EH (cell line): ENCODE results near the gene ISX.

Experiments used
- DNase-seq: peaks from one replicate; pipeline ENCODE4 v3.0.0-alpha.2; 2015; ENCODE audit warnings: low read depth

The ISX gene

DNA sequence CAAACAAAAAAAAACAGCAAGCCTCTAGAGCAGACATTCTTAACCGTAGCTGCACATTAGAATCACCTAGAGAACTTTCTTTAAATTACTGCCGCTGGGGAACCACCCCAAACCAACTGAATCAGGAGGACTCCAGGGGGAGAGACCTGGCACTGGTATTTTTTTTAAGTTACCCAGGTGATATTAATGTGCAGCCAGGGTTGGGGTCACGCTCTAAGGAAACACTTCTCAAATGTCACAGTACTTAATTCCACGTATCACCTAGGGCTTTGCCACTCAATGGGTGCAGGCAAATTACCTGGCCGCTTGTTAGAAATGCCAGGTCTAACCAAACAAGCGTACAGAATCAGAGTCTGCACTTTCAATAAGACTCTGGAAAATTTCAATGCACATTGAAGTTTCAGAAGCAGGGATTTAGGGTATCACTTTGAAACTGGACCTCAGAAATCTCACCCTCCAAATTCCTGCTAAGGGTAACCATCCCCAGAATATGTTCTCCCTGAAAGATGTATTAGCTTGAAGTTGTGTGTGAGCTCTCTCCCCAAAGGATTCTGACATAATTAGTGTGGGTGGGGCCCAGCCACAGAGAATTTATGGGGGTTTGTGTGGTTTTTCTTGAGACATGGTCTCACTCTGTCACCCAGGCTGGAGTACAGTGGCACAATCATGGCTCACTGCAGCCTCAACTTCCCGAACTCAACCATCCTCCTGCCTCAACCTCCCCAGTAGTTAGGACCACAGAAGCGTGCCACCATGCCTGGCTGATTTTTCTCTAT, 12.7 kb upstream of the ISX start:
- no peak for DNase-seq

DNA sequence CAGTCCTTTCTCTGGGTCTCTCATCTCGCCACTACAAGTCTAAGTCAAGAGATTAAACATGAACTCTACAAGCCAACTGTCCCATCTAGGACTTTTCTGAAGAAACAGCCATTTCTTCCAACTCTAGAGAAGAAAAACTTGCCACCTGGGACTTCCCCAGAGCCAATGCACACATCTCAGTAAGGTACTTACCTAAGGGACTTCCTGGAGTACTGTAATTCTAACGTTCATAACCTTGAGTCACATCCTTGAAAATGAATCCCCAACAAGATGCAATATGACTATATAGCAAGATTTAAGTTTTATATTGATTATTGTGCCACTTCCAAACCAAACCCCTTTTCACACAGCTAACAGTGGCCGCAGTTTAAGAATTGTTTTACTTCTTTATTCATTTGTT, 11.9 kb upstream of the ISX start:
- no peak for DNase-seq

DNA sequence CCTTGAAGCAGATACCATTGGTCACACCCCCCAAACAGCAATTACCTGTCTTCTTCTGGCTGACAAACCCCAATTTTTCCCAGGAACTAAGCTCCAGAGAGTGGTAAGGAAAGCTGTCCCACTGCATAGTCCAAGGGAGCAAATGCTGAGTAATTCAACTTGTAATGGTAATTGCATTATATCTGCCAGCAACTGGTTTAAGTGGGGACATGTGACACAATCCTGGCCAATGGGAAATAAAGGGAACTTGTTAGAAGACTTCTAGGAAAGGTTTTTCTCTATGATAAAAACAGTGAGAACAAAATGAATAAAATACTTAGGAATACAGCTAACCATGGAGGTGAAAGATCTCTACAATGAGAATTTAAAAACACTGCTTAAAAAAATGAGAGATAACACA, 9.5 kb upstream of the ISX start:
- DNase-seq: no peak

DNA sequence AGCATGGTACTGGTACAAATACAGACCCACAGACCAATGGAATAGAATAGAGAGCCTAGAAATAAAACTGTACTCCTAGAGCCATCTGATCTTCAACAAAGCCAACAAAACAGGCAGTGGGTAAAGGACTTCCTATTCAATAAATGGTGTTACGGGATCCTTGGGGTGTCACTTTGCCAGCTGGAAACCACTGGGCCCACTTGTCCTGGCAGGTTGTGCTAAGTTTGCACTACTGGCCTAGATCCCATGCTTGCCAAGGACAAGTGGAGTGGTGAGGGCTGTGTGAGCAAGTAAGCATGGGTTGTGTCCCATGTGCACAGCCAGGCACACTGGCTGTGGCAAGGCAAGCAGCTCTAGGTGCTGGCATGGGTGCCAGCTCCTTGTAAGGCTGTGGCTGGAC, 8.8 kb upstream of the ISX start:
- no peak for DNase-seq

DNA sequence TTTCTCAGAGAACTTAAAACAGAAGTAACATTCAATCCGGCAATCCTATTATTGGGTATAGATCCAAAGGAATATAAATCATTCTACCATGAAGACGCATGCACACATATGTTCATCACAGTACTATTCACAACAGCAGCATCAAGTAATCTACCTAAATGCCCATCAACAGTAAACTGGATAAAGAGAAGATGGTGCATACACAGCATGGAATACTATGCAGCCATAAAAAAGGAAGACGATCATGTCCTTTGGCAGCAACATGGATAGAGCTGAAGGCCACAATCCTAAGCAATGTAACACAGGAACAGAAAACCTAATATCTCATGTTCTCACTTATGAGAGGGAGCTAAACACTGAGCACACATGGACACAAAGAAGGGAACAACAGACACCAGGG, 6.3 kb upstream of the ISX start:
- DNase-seq: no peak

DNA sequence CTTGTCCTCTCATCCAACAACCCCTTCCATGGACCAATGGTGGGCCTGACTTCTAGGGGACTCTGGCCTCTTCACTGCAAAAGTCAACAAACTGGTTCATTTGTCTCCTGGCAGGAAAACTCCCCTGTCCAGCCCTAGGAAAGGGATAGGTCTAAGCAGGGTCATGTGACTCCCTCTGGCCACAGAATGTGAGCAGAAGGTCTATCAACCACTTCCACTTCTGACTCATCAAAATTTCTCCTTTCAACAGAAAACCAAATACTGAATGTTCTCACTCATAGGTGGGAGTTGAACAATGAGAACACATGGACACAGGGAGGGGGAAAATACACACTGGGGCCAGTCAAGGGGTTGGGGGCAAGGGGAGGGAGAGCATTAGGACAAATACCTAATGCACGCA, 1.3 kb upstream of the ISX start:
- no peak for DNase-seq

DNA sequence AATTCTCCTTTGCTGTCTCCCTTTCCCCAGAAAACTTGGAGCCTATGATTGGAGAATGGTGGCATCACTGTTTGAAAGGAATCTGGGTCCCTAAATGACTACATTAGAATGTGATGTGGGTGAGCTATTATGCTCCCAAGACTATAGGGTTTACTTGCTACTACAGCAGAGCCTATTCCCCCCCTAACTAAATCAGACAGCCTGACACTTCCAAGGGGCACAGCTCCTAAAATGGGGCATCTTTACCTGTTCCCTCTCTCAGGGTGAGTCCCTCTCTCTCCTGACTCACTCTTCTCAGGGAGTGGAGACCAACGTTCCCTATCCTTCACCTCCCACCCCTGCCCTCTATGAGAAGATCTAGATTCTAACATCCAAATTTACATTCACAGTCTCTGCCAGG, 775 bp upstream of the ISX start:
- DNase-seq: no peak

DNA sequence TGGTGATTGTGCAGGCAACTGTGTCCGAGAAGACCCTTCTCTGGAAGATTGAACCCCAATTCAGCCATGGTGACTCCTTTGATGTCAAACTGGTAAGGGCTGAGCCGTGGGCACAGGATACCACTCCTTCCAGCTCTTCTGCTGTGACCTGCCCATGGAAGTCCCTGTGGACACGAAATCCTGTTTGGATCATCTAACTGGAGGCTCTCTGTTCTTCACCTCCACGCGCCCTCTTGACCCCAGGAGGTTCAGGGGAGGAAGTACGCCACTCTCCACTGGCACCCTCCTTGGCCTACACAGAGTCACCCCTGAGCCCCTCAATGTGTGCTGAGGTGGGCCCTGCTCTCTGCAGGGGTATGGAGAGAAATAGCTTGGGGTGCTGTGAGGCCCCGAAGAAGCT, 810 bp downstream of the ISX start:
- DNase-seq: no peak

DNA sequence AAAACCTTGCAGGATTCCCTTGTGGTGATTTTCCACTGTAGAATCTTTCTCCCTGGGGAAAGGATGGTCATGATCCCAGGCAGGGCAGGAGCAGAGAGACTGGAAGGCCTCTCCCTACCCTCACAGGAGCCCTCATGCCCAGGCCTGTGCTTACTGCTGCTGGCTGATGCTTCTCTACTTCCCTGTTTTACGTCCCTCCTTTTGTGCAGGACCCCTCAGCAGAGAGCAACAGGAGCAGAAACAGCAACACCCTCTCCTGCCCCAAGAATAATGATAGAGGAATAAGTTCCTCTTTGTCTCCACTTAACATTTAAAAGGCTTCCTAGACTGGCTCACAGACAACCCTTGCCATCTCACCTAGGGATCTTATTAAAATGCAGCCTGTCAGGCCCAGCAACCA, 3.6 kb downstream of the ISX start:
- no peak for DNase-seq

DNA sequence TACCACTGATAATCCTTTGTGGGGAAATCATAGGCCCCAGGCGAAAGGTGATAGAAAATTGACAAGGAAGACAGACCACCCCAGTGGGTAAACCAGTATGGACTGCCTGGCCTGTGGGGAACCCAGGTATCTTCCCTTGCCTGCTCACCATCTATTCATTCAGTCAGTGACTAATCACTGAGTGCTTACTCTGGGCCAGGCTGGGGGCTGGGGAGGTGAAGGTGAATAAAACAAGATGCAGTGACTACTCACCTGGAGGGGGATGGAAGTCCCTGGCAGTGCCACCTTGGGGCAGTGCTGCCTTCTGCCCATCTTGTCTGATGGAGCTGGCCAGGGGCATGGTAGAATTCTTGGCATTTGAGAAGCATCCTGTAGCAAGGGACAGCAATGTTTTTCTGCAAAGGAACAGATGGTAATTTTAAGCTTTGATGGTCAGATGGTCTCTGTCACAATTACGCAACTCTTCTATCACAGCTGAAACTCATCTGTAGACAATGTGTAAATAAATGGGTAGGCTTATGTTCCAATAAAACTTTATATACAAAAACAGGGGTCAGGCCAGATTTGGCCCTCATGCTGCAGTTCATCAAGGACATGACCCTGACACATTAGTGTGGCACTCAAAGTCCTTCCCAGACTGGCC, 4.6 kb downstream of the ISX start:
- no peak for DNase-seq

DNA sequence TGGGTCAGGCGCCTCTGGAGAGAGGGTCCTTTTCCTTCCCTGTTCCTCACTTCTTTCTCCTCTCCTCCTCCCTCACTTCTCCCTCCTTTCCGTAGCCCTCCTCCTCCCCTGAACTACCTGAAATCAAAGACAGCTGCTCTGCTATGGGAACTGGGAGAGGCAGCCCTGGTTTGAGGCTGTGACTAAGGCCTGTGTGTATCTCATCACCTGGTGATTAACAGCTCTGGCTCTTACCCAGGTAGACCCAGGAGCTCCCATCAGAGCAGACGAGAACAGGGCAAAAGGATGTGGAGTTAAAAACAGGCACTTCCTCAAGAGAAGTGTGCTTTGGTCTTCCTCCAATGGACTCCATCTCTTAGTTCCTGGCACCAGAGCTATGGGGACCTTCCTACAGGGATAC, 5.8 kb downstream of the ISX start:
- no peak for DNase-seq

DNA sequence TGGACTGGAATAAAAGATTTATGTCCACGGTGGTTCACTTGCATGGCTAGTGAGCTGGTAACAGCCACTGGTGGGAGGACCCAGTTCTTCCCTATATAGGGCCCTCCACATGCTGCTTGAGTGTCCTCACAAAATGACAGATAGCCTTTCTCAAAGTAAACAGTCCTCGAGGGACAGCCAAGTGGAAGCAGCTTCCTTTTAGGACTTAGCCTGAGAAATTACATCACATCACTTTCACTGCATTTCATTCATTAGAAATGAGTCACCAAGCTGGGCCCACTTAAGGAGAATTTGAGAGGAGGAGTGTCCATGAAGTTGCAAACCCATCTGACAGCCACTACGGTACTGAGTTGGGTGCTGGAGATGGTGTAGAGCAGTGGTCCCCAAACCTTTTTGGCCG, 7.0 kb downstream of the ISX start:
- peak; percentile 8 for DNase-seq

DNA sequence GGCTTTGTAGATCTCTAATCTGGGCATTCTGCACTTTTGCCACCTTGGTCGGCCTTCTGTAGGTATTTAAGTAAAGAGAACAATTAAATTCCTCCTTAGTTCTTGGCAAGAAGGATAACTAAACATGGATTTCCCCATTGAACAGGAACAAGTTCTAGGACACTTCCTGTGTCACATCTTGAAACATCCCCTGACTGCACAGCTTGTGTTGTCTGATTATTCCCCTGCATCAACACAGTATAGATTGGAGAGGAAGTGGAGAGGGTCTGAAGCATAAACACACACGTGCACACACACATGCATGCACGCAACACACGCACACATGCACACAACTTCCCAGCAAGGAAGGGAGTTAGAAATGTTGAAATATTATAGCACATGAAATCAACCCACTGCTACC, 8.6 kb downstream of the ISX start:
- no peak for DNase-seq

DNA sequence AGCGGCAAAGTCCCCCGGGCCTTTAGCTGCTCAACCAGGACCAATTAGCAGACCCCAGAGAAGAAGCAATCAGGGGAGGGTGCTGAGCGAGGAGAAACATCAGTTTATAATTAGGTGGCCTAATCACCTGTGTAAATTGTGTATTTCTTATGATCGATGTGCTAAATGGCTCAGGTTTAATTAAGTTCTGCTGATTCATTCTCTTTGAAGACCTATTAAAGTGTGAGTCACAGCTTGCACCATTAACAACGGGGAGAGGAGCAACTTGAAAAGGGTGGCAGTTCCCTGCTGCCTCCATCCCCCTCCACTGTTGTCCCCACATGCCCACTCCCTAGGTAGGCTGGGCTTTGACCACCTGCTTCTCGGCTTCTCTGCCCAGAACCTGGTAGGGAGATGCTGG, 10.7 kb downstream of the ISX start:
- DNase-seq: no peak

DNA sequence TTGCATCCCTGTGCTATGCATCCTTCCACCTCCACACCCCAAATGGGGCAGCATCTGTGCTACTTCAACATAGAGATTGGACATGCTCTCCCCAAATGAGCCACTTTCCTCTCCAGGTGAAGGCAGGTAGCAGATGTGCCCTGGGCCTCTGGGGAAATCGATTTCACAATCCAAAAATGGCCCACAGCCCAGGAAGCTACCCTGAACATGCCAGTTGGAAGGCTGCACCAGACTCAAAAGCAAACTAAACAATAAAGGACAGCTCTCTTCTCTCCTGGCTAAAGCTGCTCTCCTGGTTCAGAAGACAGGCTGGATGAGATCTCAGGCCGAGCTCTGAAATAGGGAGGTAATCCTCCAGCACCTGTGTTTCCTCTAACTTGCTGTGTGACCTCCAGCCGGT, 19.7 kb downstream of the ISX start:
- no peak for DNase-seq

DNA sequence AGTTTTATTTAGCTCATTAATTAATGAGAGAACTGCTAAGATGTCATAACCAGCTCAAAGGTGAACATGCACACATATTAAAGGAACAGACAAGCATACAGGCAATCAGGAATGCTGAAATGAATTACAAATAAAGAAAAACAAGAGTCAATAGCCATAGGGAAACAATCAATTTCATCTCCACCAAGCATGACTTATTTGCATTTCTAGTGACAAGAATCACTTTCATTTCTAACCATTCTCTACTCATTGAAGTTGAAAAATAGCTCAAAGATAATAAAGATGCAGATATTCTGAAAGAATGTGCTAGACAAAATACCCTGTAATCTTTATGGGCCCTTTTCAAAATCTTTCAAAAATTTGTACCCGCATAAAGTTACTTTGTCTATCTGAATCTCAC, 23.2 kb downstream of the ISX start:
- no peak for DNase-seq

DNA sequence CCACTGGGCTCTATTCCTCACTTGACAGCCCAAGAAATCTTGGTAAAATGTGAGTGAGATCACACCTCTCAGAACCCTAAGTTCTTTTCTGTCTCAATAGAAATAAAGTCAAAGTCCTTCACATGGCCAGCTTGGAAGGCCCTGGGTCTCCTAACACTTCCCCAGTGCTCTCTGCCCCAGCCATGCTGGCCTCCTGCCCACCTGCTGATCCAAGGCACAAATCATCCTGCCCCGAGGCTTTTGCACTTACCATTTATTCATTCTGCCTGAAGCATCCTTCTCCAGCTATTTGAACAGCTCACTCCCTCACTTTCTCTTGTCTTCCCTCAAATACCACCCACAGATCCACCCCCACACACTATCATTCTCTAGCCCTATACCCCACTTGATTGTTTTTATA, 26.4 kb downstream of the ISX start:
- no peak for DNase-seq

DNA sequence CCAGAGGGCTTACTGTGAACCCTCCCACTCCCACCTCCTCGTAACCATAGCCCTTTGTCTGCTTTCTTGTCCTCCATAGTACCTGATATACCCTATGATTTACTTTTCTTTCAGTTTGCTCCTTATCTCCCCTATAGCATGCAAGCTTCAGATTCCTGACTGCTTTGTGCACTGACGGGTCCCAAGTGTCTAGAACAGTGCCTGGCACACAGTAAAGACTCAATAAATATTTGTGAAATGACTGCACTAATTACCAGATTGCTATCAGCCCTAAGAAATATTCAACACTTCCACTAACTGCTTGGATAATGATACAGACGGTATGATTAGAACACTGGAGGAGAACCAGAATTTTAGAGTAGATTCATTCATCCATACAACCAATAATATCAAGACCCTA, 33.0 kb downstream of the ISX start:
- no peak for DNase-seq

DNA sequence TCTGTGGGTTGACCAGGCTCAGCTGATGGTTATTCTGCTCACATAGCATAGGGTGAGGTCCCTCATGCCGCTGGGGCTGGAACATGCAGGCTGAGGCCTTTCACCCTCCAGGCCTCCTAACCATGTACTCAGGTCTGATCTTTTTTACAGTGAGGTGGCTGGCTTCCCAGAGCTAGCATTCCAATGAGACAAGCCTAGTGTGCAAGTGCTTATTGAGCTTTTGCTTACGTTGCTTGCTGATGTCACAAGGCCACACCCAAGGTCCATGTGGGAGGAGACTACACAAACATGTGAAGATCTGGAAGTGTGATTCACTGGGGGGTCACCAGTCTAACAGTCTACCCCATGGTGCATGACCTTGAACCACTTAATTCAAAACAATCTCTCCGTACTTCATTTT, 33.9 kb downstream of the ISX start:
- no peak for DNase-seq

DNA sequence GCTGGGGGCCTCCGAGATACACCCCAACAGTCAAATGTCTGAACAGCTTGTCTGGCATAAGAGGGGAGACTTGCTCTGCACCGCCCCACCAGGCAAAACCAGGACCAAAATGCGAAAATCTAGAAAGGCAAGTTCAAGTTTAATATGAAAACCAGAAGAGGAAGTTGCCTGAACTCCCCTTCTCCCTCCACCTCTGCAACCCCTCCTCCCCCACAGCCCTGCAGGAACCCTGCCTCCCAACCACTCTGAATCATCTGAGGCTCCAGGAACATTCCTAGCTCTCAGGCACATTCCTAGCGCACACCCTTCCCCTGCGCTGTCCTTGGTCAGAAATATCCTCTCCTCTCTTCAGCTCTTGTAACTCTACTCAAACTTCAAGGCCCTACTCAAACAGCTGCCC, 36.7 kb downstream of the ISX start:
- peak; percentile 8 for DNase-seq

DNA sequence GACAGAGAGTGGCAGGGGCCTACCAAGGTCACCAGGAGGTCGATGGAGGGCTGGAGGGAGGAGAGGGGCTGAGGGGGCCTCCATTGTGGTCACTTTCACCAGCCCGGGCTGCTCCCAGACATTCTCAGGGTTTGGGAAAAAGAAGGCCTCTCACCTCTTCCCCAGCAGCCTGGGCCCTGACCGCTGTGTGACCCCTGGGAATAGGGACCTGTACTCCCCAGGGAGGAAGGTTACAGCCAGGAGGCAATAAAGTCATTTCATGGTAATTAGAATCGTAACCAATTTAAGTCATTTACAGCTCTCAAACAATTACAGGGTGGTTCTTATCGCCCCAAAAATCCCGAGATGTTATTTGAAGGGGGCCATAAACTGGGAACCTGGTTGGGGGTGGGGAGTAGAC, 37.8 kb downstream of the ISX start:
- DNase-seq: no peak

DNA sequence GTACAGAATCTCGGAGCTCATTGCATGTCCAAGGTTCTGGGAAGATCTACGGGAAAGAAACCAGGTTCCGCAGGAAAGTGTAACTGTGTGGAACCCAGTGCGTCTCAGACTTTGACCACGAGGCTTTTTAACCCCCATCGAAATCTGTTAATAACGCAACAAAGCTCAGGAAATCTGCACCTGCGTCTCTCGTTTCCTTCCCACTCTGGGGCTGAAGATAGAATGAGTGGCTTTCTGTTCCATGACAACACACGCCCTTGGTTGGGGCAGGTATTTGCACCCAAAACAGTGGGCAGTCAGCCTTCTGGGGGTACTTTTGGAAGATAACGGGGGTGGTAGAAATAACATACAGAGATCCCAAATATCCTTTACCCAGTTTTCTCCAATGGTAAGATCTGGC, 38.5 kb downstream of the ISX start:
- DNase-seq: no peak

DNA sequence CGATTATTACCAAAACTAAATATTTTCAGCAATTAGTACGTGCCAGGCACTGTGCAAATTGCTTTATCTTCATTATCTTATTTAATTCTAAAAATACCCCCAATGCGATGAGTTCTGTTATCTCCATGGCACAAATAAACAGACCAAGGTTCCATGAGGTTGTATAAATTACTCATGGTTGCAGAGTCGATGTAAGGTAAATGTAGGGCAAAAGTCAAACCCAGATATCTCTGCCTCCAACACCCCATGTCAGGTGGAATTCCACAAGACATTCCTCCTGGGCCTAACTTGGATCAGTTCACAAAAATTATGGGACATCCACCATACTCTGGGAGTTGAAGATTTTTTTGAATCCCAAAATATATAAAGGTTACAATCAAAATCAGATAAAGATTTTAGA, 43.7 kb downstream of the ISX start:
- DNase-seq: no peak

DNA sequence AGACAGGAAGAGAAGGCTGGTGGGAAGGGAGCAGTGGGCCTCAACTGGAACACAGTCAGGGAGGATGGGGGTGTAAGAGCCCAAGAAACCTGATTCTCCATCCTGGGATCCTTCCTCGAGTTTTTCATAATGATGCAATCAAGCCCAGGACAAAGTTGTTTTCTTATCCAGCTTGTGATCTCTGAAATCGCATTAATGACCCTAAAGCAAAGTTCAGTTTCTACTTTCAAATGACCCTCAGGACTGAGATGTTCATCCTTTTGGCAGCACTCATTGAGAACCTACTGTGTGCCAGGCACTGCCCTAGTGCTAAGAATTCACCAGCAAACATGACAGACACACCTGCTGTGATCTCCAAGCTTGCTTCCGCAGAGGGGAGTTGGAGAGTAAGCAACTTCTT, 45.3 kb downstream of the ISX start:
- no peak for DNase-seq
